Activated T-helper 17 cell treated with anti-CD3 and anti-CD28 coated beads, Interleukin-2, amount 50 U/mL, for 72 hours (primary cell): ENCODE measurements around the gene ZNF57. TPM values are rescaled to one million over a fixed set of nuclear protein-coding genes. Genes with fewer than 3 reads are reported as not detected.
"Not testable (repeated sequence)": the region's sequence is repeated elsewhere in the genome, so short reads cannot be mapped to it uniquely, and the experiment has no call there.

Source experiments
- ATAC-seq: fragments of 150-1000 bp; cut with Tn5 transposase; replicated peaks from 2 replicates; pipeline ENCODE4 v1.10.0; 2021; ENCODE audit warnings: mild to moderate bottlenecking, moderate library complexity
- H3K27ac Mint-ChIP-seq: one replicate; pipeline ENCODE4 v1.8.0; 2022; ENCODE audit warnings: mixed read lengths
- H3K27me3 Mint-ChIP-seq: one replicate; pipeline ENCODE4 v1.8.0; 2022; ENCODE audit warnings: mixed read lengths
- H3K36me3 Mint-ChIP-seq: one replicate; pipeline ENCODE4 v1.8.0; 2022; ENCODE audit warnings: low read depth, mild to moderate bottlenecking, mixed read lengths
- H3K4me1 Mint-ChIP-seq: one replicate; pipeline ENCODE4 v1.8.0; 2022; ENCODE audit warnings: mixed read lengths
- H3K4me3 Mint-ChIP-seq: one replicate; pipeline ENCODE4 v1.8.0; 2022; ENCODE audit warnings: mild to moderate bottlenecking, mixed read lengths
- H3K9me3 Mint-ChIP-seq: one replicate; pipeline ENCODE4 v1.8.0; 2022; ENCODE audit warnings: mixed read lengths
- total RNA-seq, 2 donors: library from RNA; stranded (reverse); gene quantifications; one replicate each; pipeline ENCODE4 v1.2.3, GENCODE V29; 2022

The ZNF57 gene
- total RNA-seq, 2 donors from 2014 or later = 4.7 to 6.1 TPM

- ATAC-seq = no peak
- no peaks in the 10 kb centered on the region for H3K9me3 Mint-ChIP-seq
- no peaks in the 10 kb centered on the region for H3K27me3 Mint-ChIP-seq
- H3K36me3 Mint-ChIP-seq = peaks cover 14% of the 10 kb centered on the region
- no peak overlapping the region for H3K4me3 Mint-ChIP-seq
- no peak overlapping the region for H3K27ac Mint-ChIP-seq
- no peaks in the 10 kb centered on the region for H3K4me1 Mint-ChIP-seq
Measured at GRCh38 chr19:2922987-2923386, 22.3 kb downstream of the ZNF57 start.

GRCh38 chr19:2923510-2923909, 22.8 kb downstream of the ZNF57 start:
- H3K4me1 Mint-ChIP-seq = no peaks in the 10 kb centered on the region
- no peak for ATAC-seq
- peaks cover 9% of the 10 kb centered on the region for H3K36me3 Mint-ChIP-seq
- no peak overlapping the region for H3K4me3 Mint-ChIP-seq
- H3K27ac Mint-ChIP-seq = no peak overlapping the region
- no peaks in the 10 kb centered on the region for H3K9me3 Mint-ChIP-seq
- H3K27me3 Mint-ChIP-seq = no peaks in the 10 kb centered on the region

GRCh38 chr19:2926341-2927031, 25.8 kb downstream of the ZNF57 start:
- H3K36me3 Mint-ChIP-seq = peaks cover 16% of the 10 kb centered on the region
- H3K27me3 Mint-ChIP-seq = no peaks in the 10 kb centered on the region
- no peak overlapping the region for H3K27ac Mint-ChIP-seq
- H3K9me3 Mint-ChIP-seq = peaks cover 2% of the 10 kb centered on the region
- no peak for ATAC-seq
- H3K4me1 Mint-ChIP-seq = no peaks in the 10 kb centered on the region
- H3K4me3 Mint-ChIP-seq = no peak overlapping the region

GRCh38 chr19:2927032-2927430, 26.3 kb downstream of the ZNF57 start:
- H3K4me3 Mint-ChIP-seq = no peak overlapping the region
- ATAC-seq = no peak
- H3K27ac Mint-ChIP-seq = no peak overlapping the region
- no peaks in the 10 kb centered on the region for H3K27me3 Mint-ChIP-seq
- peaks cover 19% of the 10 kb centered on the region for H3K36me3 Mint-ChIP-seq
- H3K9me3 Mint-ChIP-seq = peaks cover 4% of the 10 kb centered on the region
- no peaks in the 10 kb centered on the region for H3K4me1 Mint-ChIP-seq

GRCh38 chr19:2933490-2933910, 32.8 kb downstream of the ZNF57 start:
- H3K4me3 Mint-ChIP-seq = no peak overlapping the region
- no peaks in the 10 kb centered on the region for H3K4me1 Mint-ChIP-seq
- H3K36me3 Mint-ChIP-seq = peaks cover 81% of the 10 kb centered on the region
- H3K27me3 Mint-ChIP-seq = no peaks in the 10 kb centered on the region
- no peak overlapping the region for H3K27ac Mint-ChIP-seq
- no peak for ATAC-seq
- H3K9me3 Mint-ChIP-seq = peaks cover 14% of the 10 kb centered on the region

- Mint-ChIP-seq H3K9me3 (peaks cover 14% of the 10 kb centered on the region), H3K36me3 (peaks cover 73% of the 10 kb centered on the region)
- ATAC-seq, H3K27me3 Mint-ChIP-seq, H3K4me1 Mint-ChIP-seq, H3K27ac Mint-ChIP-seq, H3K4me3 Mint-ChIP-seq: not testable (repeated sequence)
Measured at GRCh38 chr19:2935863-2936262, 35.1 kb downstream of the ZNF57 start.

GRCh38 chr19:2942928-2943640, 42.4 kb downstream of the ZNF57 start:
- peak overlapping the region; percentile 90 for H3K4me3 Mint-ChIP-seq
- no peaks in the 10 kb centered on the region for H3K27me3 Mint-ChIP-seq
- H3K4me1 Mint-ChIP-seq = peaks cover 9% of the 10 kb centered on the region
- no peak overlapping the region for H3K27ac Mint-ChIP-seq
- peaks cover 11% of the 10 kb centered on the region for H3K36me3 Mint-ChIP-seq
- ATAC-seq = no peak
- no peaks in the 10 kb centered on the region for H3K9me3 Mint-ChIP-seq

GRCh38 chr19:2944403-2944774, 43.7 kb downstream of the ZNF57 start:
- peaks cover 16% of the 10 kb centered on the region for H3K4me1 Mint-ChIP-seq
- peaks cover 11% of the 10 kb centered on the region for H3K36me3 Mint-ChIP-seq
- no peaks in the 10 kb centered on the region for H3K9me3 Mint-ChIP-seq
- no peaks in the 10 kb centered on the region for H3K27me3 Mint-ChIP-seq
- no peak for ATAC-seq
- peak overlapping the region; percentile 90 for H3K4me3 Mint-ChIP-seq
- peak overlapping the region; percentile 94 for H3K27ac Mint-ChIP-seq

GRCh38 chr19:2944775-2945574, 44.2 kb downstream of the ZNF57 start, which contains the start of gene ZNF77:
TSS of gene ZNF77 (minus strand) at chr19:2944971. CDS start at chr19:2944840, 131 bp downstream.
- H3K9me3 Mint-ChIP-seq = no peaks in the 10 kb centered on the region
- H3K27ac Mint-ChIP-seq = peak within 1 kb of the TSS; percentile 94
- peak; percentile 99 for ATAC-seq
- H3K27me3 Mint-ChIP-seq = no peaks in the 10 kb centered on the region
- H3K36me3 Mint-ChIP-seq = peaks cover 11% of the 10 kb centered on the region
- H3K4me3 Mint-ChIP-seq = peak within 1 kb of the TSS; percentile 90
- peaks cover 18% of the 10 kb centered on the region for H3K4me1 Mint-ChIP-seq

GRCh38 chr19:2945575-2946184, 45.0 kb downstream of the ZNF57 start:
- Mint-ChIP-seq H3K9me3 (no peaks in the 10 kb centered on the region), H3K27ac (peak overlapping the region; percentile 94), H3K27me3 (no peaks in the 10 kb centered on the region), H3K4me1 (peaks cover 18% of the 10 kb centered on the region), H3K36me3 (peaks cover 17% of the 10 kb centered on the region), H3K4me3 (peak overlapping the region; percentile 90)
- no peak for ATAC-seq

GRCh38 chr19:2949939-2950285, 49.2 kb downstream of the ZNF57 start:
- peaks cover 17% of the 10 kb centered on the region for H3K36me3 Mint-ChIP-seq
- peak overlapping the region; percentile 98 for H3K27ac Mint-ChIP-seq
- peak overlapping the region; percentile 98 for H3K4me3 Mint-ChIP-seq
- H3K4me1 Mint-ChIP-seq = peaks cover 14% of the 10 kb centered on the region
- no peaks in the 10 kb centered on the region for H3K27me3 Mint-ChIP-seq
- no peaks in the 10 kb centered on the region for H3K9me3 Mint-ChIP-seq
- ATAC-seq = no peak

GRCh38 chr19:2950286-2951124, 49.8 kb downstream of the ZNF57 start:
- peak overlapping the region; percentile 98 for H3K27ac Mint-ChIP-seq
- H3K36me3 Mint-ChIP-seq = peaks cover 17% of the 10 kb centered on the region
- H3K9me3 Mint-ChIP-seq = no peaks in the 10 kb centered on the region
- peaks cover 14% of the 10 kb centered on the region for H3K4me1 Mint-ChIP-seq
- no peaks in the 10 kb centered on the region for H3K27me3 Mint-ChIP-seq
- peak overlapping the region; percentile 98 for H3K4me3 Mint-ChIP-seq
- ATAC-seq = peak; percentile 99

- no peak for ATAC-seq
- Mint-ChIP-seq H3K4me1 (peaks cover 9% of the 10 kb centered on the region), H3K4me3 (no peak overlapping the region), H3K9me3 (no peaks in the 10 kb centered on the region), H3K36me3 (peaks cover 12% of the 10 kb centered on the region), H3K27me3 (no peaks in the 10 kb centered on the region), H3K27ac (no peak overlapping the region)
Measured at GRCh38 chr19:2952953-2953481, 52.3 kb downstream of the ZNF57 start.
